CD4-positive, CD25-positive, alpha-beta regulatory T cell (primary cell): ENCODE measurements around the gene NUFIP1. TPM values are rescaled to one million over a fixed set of nuclear protein-coding genes. Genes with fewer than 3 reads are reported as not detected.

Source experiments
- ATAC-seq, 2 donors: fragments of 150-1000 bp; cut with Tn5 transposase; one replicate each; pipeline ENCODE4 v1.10.0; 2021; ENCODE audit warnings: low read depth in 2 of 2, moderate number of reproducible peaks in 2 of 2, moderate library complexity in 1 of 2
- DNase-seq, 3 donors: peaks; one replicate each; pipeline versions ENCODE4 v3.0.0 to v3.0.0-alpha.2; 2012 to 2022; ENCODE audit warnings: mixed read lengths in 1 of 3
- H3K27ac ChIP-seq: one replicate; pipeline ENCODE4 v1.7.0; 2013; ENCODE audit warnings: mild to moderate bottlenecking, low read length; ENCODE audit not compliant: insufficient read depth, poor library complexity, severe bottlenecking
- H3K27me3 ChIP-seq: one replicate; pipeline ENCODE4 v1.7.0; 2013; ENCODE audit warnings: low read length; ENCODE audit not compliant: control insufficient read depth, insufficient read depth
- H3K36me3 ChIP-seq: one replicate; pipeline ENCODE4 v1.7.0; 2013; ENCODE audit warnings: mild to moderate bottlenecking, low read length, moderate library complexity; ENCODE audit not compliant: control insufficient read depth, insufficient read depth
- H3K4me1 ChIP-seq: 2 replicates; pipeline ENCODE4 v1.7.0; 2013; ENCODE audit warnings: mild to moderate bottlenecking, low read length; ENCODE audit not compliant: insufficient read depth, control insufficient read depth, poor library complexity, severe bottlenecking
- H3K4me3 ChIP-seq: one replicate; pipeline ENCODE4 v1.7.0; 2013; ENCODE audit warnings: low read depth, mild to moderate bottlenecking, low read length, moderate library complexity
- H3K9me3 ChIP-seq, 2 experiments: 1 replicate in 1 of 2; 2 replicates in 1 of 2; pipeline ENCODE4 v1.7.0; 2013; ENCODE audit warnings: low read length in 2 of 2, mild to moderate bottlenecking in 1 of 2, moderate library complexity in 1 of 2; ENCODE audit not compliant: control insufficient read depth in 2 of 2
- H3K27ac Mint-ChIP-seq, 3 donors: one replicate each; pipeline ENCODE4 v1.8.0; 2020 to 2022; ENCODE audit warnings: mild to moderate bottlenecking in 3 of 3, mixed read lengths in 3 of 3, moderate library complexity in 2 of 3
- H3K27me3 Mint-ChIP-seq: one replicate; pipeline ENCODE4 v1.8.0; 2022; ENCODE audit warnings: mild to moderate bottlenecking, mixed read lengths
- H3K36me3 Mint-ChIP-seq: one replicate; pipeline ENCODE4 v1.8.0; 2020; ENCODE audit warnings: mixed read lengths
- H3K4me1 Mint-ChIP-seq, 4 donors: one replicate each; pipeline ENCODE4 v1.8.0; 2020 to 2022; ENCODE audit warnings: mixed read lengths in 4 of 4, mild to moderate bottlenecking in 1 of 4
- H3K4me3 Mint-ChIP-seq, 4 donors: one replicate each; pipeline ENCODE4 v1.8.0; 2020 to 2022; ENCODE audit warnings: mild to moderate bottlenecking in 4 of 4, mixed read lengths in 4 of 4, moderate library complexity in 3 of 4
- H3K9me3 Mint-ChIP-seq, 7 donors: one replicate each; pipeline ENCODE4 v1.8.0; 2020 to 2022; ENCODE audit warnings: mixed read lengths in 7 of 7, mild to moderate bottlenecking in 3 of 7, moderate library complexity in 2 of 7
- polyA plus RNA-seq, 4 donors: library from polyadenylated mRNA; unstranded; fragments of 300-500 nt; fragmentation: Illumina TruSeq; gene quantifications; one replicate each; pipeline ENCODE4 v1.2.3, GENCODE V29; 2021
- total RNA-seq: library from RNA; stranded (reverse); gene quantifications from one replicate; pipeline ENCODE4 v1.2.3, GENCODE V29; 2022

NUFIP1 gene
- total and polyA plus RNA-seq, 5 donors from 2014 or later = 4.0 to 4.8 (median 4.1) TPM

DNA sequence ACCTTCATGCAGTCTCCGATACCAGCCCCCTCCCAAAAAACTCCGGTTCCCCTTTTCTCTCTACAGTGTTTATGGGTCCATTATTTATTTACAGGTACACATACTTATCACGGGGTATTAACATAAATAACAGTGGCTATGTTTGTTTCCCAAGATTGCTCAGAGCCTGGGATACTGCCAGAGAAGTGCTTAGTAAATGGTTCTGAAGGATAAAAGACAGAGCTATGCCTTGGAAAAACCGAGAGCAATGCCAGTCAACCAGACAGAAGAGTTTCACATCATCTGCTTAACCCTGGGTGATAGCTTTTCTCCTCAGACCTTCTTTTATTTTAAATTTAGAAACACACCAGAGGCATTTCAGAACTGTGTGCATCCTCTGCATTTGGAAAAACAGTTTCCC, 61.3 kb downstream of the NUFIP1 start:
- H3K9me3 Mint-ChIP-seq = no peaks in the 10 kb centered on the region
- no peak for ATAC-seq
- no peak overlapping the region for H3K27ac Mint-ChIP-seq
- H3K4me1 ChIP-seq = no peaks in the 10 kb centered on the region
- H3K27me3 ChIP-seq = peaks cover 3% of the 10 kb centered on the region
- H3K4me1 Mint-ChIP-seq = no peaks in the 10 kb centered on the region
- H3K36me3 Mint-ChIP-seq = no peaks in the 10 kb centered on the region
- H3K9me3 ChIP-seq = no peaks in the 10 kb centered on the region
- no peaks in the 10 kb centered on the region for H3K36me3 ChIP-seq
- H3K27me3 Mint-ChIP-seq = peaks cover 22% of the 10 kb centered on the region
- no peak overlapping the region for H3K27ac ChIP-seq
- H3K4me3 Mint-ChIP-seq = no peak overlapping the region
- no peak overlapping the region for H3K4me3 ChIP-seq
- no peak for DNase-seq

DNA sequence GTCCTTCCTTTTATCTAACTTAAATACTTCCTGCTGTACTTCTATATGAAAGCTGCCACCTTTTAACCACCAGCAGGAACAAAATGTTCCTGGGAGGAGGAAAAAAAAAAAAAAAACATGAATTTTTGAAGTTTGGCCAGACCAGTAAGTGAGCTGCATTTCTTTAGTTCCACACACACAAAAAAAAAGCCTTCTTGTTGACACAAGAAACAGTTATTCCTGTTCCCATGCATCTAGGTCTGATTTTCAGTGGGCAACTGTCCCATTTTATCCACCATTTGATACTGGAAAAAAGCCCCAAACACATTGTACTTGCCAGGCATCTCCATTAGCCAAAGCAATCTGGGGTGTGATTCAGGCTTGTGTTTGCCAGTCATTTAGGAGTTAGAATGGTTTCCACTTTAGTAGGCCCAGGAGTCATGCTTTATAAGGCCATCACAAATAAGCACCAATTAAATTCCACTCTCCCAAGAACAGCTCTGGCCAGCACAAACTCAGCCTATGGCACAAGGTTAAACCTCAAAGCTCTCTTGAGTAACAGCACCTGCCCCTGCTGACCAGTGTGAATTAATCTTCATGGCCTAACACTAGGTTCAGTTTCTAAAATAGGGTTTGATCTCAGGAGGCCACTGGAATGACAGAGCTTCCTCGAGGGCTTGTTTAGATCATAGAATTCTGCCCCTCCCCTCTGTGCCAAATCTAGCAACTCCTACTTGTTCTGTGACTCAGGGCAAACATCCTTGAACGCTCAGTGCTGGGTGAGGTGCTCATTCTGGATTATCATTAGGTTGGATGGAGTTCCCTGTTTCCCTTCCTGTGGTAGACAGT, 67.1 kb downstream of the NUFIP1 start:
- Histone ChIP-seq H3K36me3 (no peaks in the 10 kb centered on the region), H3K9me3 (no peaks in the 10 kb centered on the region), H3K27me3 (no peaks in the 10 kb centered on the region), H3K4me1 (peaks cover 7% of the 10 kb centered on the region), H3K4me3 (no peak overlapping the region), H3K27ac (no peak overlapping the region)
- Mint-ChIP-seq H3K9me3 (no peaks in the 10 kb centered on the region), H3K27ac (peak overlapping the region in 2 of 3 donors; percentile 35 to 37), H3K27me3 (peaks cover 22% of the 10 kb centered on the region), H3K4me3 (peak overlapping the region in 1 of 4 donors; percentile 69), H3K36me3 (no peaks in the 10 kb centered on the region), H3K4me1 (no peaks in the 10 kb centered on the region)
- ATAC-seq (no peak), DNase-seq (no peak)

DNA sequence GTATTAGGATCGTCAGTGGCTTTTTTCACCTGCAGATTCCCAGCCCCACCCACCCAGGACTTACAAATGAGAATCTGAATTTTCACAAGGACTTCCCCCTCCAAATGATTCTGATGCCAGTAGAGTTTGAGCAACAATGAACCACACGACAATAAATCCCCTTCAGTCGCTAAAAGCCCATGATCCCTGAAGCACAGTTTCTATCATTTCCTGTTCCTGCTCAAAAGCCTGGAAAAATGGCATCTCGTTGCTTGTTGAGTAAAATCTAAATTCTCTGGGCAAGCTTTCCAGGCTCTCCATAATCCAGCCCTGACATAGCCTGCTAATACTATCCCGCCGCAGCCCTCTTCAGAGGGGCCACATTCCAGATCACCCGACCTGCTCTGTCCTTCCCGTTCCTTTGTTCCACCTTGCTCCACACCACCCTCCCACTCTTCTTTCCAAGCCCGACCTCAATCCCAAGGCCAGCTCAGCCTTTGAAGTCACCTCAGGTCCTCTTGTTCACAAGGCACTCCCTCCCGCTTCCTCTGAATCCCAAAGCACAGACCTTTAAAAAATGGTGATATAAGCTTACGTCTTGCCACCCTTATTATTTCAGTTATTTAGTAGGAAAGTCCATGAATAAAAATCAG, 67.9 kb downstream of the NUFIP1 start:
- Mint-ChIP-seq H3K27me3 (peaks cover 21% of the 10 kb centered on the region), H3K4me3 (peak overlapping the region in 2 of 4 donors; percentile 29 to 69), H3K9me3 (no peaks in the 10 kb centered on the region), H3K27ac (peak overlapping the region in 1 of 3 donors; percentile 37), H3K36me3 (no peaks in the 10 kb centered on the region), H3K4me1 (no peaks in the 10 kb centered on the region)
- Histone ChIP-seq H3K9me3 (no peaks in the 10 kb centered on the region), H3K4me3 (no peak overlapping the region), H3K4me1 (peaks cover 7% of the 10 kb centered on the region), H3K36me3 (no peaks in the 10 kb centered on the region), H3K27me3 (no peaks in the 10 kb centered on the region), H3K27ac (no peak overlapping the region)
- DNase-seq (no peak), ATAC-seq (no peak)

DNA sequence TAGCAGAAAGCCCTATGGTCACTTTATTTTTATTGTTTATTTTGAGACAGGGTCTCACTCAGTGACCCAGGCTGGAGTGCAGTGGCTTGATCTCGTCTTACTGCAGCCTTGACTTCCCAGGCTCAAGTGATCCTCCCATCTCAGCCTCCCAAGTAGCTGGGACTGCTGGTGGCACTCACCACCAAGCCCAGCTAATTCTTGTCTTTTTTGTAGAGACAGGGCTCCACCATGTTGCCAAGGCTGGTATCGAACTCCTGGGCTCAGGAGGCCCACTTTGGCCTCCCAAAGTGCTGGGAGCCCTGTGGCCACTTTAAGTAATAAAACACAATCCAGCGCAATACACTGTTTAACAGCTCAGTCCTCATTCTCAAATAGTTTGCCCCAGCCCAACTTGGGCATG, 69.3 kb downstream of the NUFIP1 start:
- H3K27me3 ChIP-seq = no peaks in the 10 kb centered on the region

DNA sequence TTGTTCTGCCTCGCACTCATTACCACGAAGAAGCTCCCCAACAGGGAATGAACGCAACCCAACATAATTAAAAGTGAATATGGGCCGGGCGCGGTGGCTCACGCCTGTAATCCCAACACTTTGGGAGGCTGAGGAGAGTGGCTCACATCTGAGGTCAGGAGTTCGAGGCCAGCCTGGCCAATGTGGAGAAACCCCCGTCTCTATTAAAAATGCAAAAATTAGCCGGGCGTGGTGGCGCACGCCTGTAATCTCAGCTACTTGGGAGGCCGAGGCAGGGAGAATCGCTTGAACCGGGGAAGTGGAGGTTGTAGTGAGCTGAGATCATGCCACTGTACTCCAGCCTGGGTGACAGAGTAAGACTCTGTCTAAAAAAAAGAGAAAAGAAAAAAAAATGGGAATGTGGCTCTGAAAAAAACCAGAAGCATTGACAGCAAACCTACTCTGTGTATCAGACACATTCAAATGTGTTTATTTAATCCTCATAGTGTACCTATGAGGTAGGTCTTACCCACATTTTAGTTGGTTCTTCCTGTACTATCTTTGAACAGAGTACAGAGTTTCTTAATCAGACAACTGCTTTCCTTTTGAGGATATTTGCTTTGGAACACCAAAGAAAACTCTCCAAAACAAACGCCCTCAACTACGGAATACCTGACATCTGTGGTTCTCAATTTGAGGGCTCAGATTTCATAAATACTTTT, 70.0 kb downstream of the NUFIP1 start:
- DNase-seq (no peak), ATAC-seq (no peak)
- H3K4me3 ChIP-seq = peak overlapping the region; percentile 89
- peaks cover 7% of the 10 kb centered on the region for H3K4me1 ChIP-seq
- H3K27me3 ChIP-seq = no peaks in the 10 kb centered on the region
- no peaks in the 10 kb centered on the region for H3K36me3 ChIP-seq
- Mint-ChIP-seq H3K4me1 (peaks cover 0 to 8% (median 3%) of the 10 kb centered on the region in 4 donors), H3K36me3 (no peaks in the 10 kb centered on the region), H3K9me3 (no peaks in the 10 kb centered on the region), H3K27ac (no peak overlapping the region), H3K4me3 (peak overlapping the region in 2 of 4 donors; percentile 5 to 19), H3K27me3 (peaks cover 5% of the 10 kb centered on the region)
- peak overlapping the region; percentile 89 for H3K27ac ChIP-seq
- no peaks in the 10 kb centered on the region for H3K9me3 ChIP-seq

More for the DNA sequence above, 69.3 kb downstream of the NUFIP1 start:
- peak overlapping the region in 2 of 4 donors; percentile 11 to 73 for H3K4me3 Mint-ChIP-seq
- peaks cover 0 to 8% (median 3%) of the 10 kb centered on the region in 4 donors for H3K4me1 Mint-ChIP-seq
- peaks cover 7% of the 10 kb centered on the region for H3K4me1 ChIP-seq
- peaks cover 13% of the 10 kb centered on the region for H3K27me3 Mint-ChIP-seq
- no peaks in the 10 kb centered on the region for H3K36me3 ChIP-seq
- H3K9me3 Mint-ChIP-seq = no peaks in the 10 kb centered on the region
- DNase-seq = no peak
- no peak overlapping the region for H3K4me3 ChIP-seq
- no peak for ATAC-seq
- no peaks in the 10 kb centered on the region for H3K36me3 Mint-ChIP-seq
- no peak overlapping the region for H3K27ac ChIP-seq
- no peaks in the 10 kb centered on the region for H3K9me3 ChIP-seq
- H3K27ac Mint-ChIP-seq = peak overlapping the region in 2 of 3 donors; percentile 48 to 88

DNA sequence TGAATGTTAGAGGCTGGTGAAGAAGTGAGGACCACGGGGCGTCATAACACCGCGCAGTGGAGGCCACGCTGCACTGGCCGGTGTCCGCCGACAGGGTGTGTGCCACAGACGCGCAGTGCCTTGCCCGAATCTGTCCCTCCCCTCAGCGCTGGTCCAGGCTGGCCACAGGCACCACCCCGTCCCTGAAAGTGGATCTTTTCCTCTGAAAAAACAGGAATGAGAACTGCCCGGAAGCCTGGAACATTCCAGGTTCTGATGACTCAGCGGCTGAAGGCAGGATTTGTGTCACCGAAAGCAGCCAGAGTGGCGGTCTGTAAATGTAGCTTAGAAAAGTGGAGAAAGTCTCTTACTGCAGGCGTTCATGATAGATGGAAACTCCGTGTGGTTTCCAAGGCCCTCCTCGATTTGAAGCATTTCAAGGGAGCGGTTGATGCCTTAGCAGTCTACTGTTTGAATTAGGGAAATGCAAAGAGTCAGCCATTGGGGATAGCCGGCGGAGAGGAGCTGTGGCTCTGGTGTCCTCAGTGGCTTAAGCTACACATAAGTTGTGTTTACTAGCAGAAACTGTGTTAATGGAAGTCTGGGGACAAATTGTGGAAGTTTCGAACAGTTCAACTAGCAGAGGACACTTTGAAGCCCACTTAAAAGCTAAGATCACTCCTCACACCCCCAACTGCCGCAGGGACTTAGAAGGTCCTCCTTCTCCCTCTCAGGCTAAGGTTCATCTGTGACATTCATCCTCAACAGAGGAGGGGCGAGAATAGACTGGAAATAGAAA, 70.8 kb downstream of the NUFIP1 start:
- no peaks in the 10 kb centered on the region for H3K36me3 Mint-ChIP-seq
- H3K27me3 ChIP-seq = no peaks in the 10 kb centered on the region

More for the DNA sequence above, 70.8 kb downstream of the NUFIP1 start:
- Histone ChIP-seq H3K36me3 (no peaks in the 10 kb centered on the region), H3K4me1 (peaks cover 7% of the 10 kb centered on the region), H3K27ac (peak overlapping the region; percentile 89), H3K4me3 (peak overlapping the region; percentile 89), H3K9me3 (no peaks in the 10 kb centered on the region)
- ATAC-seq (peak; percentile 80 to 82), DNase-seq (peak in 2 of 3 donors; percentile 70 to 90)
- Mint-ChIP-seq H3K4me1 (peaks cover 0 to 8% (median 3%) of the 10 kb centered on the region in 4 donors), H3K4me3 (no peak overlapping the region), H3K27me3 (peaks cover 5% of the 10 kb centered on the region), H3K9me3 (no peaks in the 10 kb centered on the region), H3K27ac (no peak overlapping the region)
